Duodenal mucosa (tissue), 2 donors: Measurements from ENCODE around the gene STAT3.
"Not testable (repeated sequence)": the region's sequence is repeated elsewhere in the genome, so short reads cannot be mapped to it uniquely, and the experiment has no call there.

Source experiments
- H3K27ac ChIP-seq: one replicate; pipeline ENCODE4 v1.7.0; 2013; ENCODE audit warnings: low read depth, low read length
- H3K27me3 ChIP-seq, 2 donors: one replicate each; pipeline ENCODE4 v1.7.0; 2013; ENCODE audit warnings: low read length in 2 of 2, control low read depth in 1 of 2; ENCODE audit not compliant: insufficient read depth in 2 of 2, control insufficient read depth in 1 of 2
- H3K36me3 ChIP-seq, 2 donors: one replicate each; pipeline ENCODE4 v1.7.0; 2013; ENCODE audit warnings: low read length in 2 of 2, control low read depth in 1 of 2; ENCODE audit not compliant: insufficient read depth in 2 of 2, control insufficient read depth in 1 of 2
- H3K4me1 ChIP-seq, 2 donors: one replicate each; pipeline ENCODE4 v1.7.0; 2013; ENCODE audit warnings: low read length in 2 of 2, control low read depth in 1 of 2; ENCODE audit not compliant: insufficient read depth in 2 of 2, control insufficient read depth in 1 of 2
- H3K4me3 ChIP-seq, 2 donors: one replicate each; pipeline ENCODE4 v1.7.0; 2013; ENCODE audit warnings: low read length in 2 of 2, low read depth in 1 of 2
- H3K9ac ChIP-seq, 2 donors: one replicate each; pipeline ENCODE4 v1.7.0; 2013; ENCODE audit warnings: low read length in 2 of 2, low read depth in 1 of 2
- H3K9me3 ChIP-seq, 2 donors: one replicate each; pipeline ENCODE4 v1.7.0; 2013; ENCODE audit warnings: low read length in 2 of 2, control low read depth in 1 of 2; ENCODE audit not compliant: control insufficient read depth in 1 of 2

Gene STAT3

GRCh38 chr17:42266918-42267766, 121.1 kb downstream of the STAT3 start:
- H3K27ac ChIP-seq = no peak overlapping the region

GRCh38 chr17:42266462-42266861, 121.8 kb downstream of the STAT3 start:
- Histone ChIP-seq H3K4me3 (no peak overlapping the region), H3K9me3 (no peaks in the 10 kb centered on the region), H3K4me1 (peaks cover 0 to 7% of the 10 kb centered on the region in 2 donors), H3K27me3 (no peaks in the 10 kb centered on the region), H3K9ac (no peak overlapping the region), H3K36me3 (no peaks in the 10 kb centered on the region), H3K27ac (no peak overlapping the region)

More at GRCh38 chr17:42266918-42267766, 121.1 kb downstream of the STAT3 start:
- Histone ChIP-seq H3K4me3 (no peak overlapping the region), H3K36me3 (no peaks in the 10 kb centered on the region), H3K4me1 (peaks cover 0 to 7% of the 10 kb centered on the region in 2 donors), H3K27me3 (no peaks in the 10 kb centered on the region), H3K9me3 (no peaks in the 10 kb centered on the region), H3K9ac (no peak overlapping the region)

GRCh38 chr17:42264366-42264765, 123.9 kb downstream of the STAT3 start:
- H3K9ac ChIP-seq, H3K27ac ChIP-seq, H3K4me1 ChIP-seq, H3K27me3 ChIP-seq, H3K36me3 ChIP-seq, H3K4me3 ChIP-seq, H3K9me3 ChIP-seq: not testable (repeated sequence)
